Subcutaneous adipose tissue (tissue), 4 donors: ENCODE measurements around the gene SLC19A2. TPM values are rescaled to one million over a fixed set of nuclear protein-coding genes. Genes with fewer than 3 reads are reported as not detected.

Experiments
- CTCF ChIP-seq: fragments of 450-650 bp; IDR thresholded peaks from one replicate; pipeline ENCODE4 v1.5.1; 2016; ENCODE audit warnings: low read depth, mild to moderate bottlenecking, control low read depth, antibody characterized with exemption, moderate library complexity
- total RNA-seq, 4 donors: library from RNA; depleted of rRNA; stranded (reverse); fragments of >200 nt; gene quantifications; one replicate each; pipeline ENCODE4 v1.1.0, GENCODE V29; 2016

SLC19A2 gene
- total RNA-seq, 4 donors from 2014 or later: 26.2 to 79.7 (median 41.4) TPM

GRCh38 chr1:169488157-169488556 is 2.4 kb upstream of the SLC19A2 start:
- TF ChIP-seq CTCF: no peak

DNA sequence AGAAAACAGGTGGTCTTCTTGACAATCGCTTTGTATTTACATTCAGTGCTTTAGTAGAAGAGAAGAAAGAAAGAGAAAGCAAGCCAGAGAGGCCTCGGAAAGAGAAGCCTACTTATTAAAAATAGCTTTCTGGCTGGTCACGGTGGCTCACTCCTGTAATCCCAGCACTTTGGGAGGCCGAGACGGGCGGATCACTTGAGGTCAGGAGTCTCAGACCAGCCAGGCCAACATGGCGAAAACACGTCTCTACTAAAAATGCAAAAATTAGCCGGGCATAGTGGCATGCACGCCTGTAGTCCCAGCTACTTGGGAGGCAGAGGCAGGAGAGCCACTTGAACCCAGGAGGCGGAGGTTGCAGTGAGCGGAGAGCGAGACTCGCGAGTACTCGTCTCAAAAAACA is 1.8 kb upstream of the SLC19A2 start:
- no peak for TF ChIP-seq CTCF

- TF ChIP-seq CTCF: no peak
Measured at GRCh38 chr1:169487133-169487532, 1.4 kb upstream of the SLC19A2 start.

DNA sequence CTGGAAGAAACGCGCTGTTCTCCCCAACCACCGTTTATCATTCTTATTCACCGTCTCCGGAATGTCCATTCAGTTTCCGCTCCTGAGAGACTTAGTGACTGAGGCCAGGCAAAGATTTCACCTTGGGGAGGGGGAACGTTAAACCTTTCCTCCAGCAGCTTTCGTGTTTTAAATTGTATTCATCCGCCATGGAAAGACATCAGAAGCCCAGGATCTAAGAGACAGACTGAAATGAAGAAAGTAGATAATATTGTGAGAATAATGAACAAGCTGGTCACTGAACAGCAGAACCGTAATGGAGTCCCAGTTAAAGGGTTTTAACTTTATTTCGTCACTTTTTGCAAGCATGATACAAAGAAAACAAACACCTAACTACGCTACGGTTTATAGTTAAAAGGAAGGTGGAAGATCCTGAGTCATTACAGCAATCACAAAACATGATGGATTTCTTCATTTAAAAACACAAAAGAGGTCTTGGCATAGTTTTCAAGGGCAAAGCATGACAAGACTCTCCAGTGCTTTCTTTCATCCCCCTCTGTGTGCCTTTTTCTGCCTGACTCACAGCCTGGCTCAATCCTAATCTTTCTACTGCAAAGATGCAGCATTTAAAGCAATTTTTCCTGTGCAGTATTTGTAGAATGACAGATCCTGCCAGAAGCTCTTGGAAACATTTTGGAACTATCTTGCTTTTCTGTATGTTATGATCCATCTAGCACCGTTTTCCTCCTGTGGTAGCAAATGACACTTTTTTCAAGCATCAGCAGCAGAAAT is 722 bp upstream of the SLC19A2 start:
- no peak for TF ChIP-seq CTCF

GRCh38 chr1:169484683-169485430 is 887 bp downstream of the SLC19A2 start:
- no peak for TF ChIP-seq CTCF

- TF ChIP-seq CTCF: no peak
Measured at GRCh38 chr1:169484101-169484500, 1.6 kb downstream of the SLC19A2 start.

- no peak for TF ChIP-seq CTCF
Measured at GRCh38 chr1:169483500-169483966, 2.2 kb downstream of the SLC19A2 start.
